Bone marrow (tissue), 2 donors: ENCODE results near the gene TENT4B.

Source experiments
- DNase-seq, 2 donors: peaks; one replicate each; lab custom pipeline; 2025; lab: John Stamatoyannopoulos, UW

TENT4B gene

DNA sequence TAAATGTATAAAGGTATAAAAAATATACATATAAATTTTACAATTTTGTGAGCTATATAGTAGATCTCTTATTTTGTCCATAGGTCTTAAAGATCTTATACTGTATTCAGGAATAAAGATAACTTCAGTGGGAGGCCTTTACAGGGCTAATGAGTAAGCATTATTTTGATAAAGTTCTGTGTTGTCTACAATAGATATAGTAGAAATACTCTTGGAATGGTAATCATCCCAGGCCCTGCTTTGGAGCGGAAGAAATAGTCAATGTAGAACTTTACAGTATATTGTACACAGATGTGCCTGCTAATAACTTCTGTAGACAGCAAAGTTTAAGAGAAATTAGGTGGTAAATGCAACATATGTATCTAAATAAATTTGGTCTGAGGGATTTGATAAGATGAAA, 42.6 kb downstream of the TENT4B start:
- no peak for DNase-seq

DNA sequence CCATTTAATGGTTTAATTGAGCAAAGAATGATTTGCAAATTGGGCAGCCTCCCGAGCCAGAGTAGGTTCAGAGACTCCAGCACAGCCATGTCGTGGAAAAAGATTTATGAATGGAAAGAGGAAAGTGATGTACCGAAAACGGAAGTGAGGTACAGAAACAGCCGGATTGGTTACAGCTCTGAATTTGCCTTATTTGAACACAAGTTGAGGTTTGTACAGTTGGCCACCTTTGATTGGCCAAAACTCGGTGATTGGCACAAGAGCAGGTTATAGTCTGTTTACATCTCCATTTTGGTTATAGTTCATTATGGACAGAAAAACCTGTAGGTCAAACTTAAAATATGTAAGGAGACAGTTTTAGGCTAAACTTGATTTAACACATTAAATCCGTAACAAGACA, 44.5 kb downstream of the TENT4B start:
- no peak for DNase-seq

DNA sequence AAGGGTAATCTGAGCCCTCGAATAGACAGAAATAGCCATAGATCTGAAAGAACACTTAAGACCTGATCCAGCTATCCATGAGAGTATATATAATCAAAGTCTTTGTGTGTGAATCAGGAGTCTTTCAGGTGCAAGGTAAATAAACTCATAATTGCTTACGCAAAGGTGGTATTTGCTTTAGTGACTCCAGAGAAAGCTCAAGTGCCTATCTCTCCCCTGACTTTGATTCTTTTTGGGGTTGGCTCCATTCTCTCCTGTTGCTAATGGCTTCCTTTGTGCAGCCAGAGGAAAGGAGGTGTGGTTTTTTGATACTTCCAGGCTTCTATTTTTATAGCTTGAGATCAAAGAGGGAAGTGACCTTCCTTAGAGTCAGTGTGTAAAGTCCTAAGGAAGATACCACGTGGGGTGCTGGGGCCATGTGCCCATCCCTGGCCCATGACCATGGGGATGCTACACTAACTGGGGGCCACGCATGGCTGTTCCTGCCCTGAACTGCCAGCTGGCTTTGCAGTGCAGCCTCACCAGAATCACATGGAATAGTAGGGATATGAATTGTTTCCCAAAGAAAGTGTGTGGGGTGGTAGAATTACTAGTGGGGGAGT, 45.8 kb downstream of the TENT4B start:
- DNase-seq = no peak

DNA sequence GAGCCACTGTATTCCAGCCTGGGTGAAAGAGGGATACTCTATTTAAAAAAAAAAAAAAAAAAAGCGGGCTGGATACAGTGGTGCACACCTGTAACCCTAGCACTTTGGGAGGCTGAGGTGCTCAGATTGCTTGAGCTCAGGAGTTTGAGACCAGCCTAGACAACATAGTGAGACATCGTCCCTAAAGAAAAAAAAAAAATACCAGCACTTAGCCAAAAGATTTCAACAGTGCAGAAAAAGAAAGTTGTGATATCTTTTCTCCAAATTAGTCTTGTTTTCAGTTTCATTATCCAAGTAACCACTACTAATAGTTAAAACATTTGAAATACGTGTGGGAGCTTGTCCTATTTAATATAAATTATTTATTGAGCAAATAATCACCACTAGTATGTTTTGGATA, 48.7 kb downstream of the TENT4B start:
- peak in 1 of 2 donors; percentile 18 for DNase-seq

DNA sequence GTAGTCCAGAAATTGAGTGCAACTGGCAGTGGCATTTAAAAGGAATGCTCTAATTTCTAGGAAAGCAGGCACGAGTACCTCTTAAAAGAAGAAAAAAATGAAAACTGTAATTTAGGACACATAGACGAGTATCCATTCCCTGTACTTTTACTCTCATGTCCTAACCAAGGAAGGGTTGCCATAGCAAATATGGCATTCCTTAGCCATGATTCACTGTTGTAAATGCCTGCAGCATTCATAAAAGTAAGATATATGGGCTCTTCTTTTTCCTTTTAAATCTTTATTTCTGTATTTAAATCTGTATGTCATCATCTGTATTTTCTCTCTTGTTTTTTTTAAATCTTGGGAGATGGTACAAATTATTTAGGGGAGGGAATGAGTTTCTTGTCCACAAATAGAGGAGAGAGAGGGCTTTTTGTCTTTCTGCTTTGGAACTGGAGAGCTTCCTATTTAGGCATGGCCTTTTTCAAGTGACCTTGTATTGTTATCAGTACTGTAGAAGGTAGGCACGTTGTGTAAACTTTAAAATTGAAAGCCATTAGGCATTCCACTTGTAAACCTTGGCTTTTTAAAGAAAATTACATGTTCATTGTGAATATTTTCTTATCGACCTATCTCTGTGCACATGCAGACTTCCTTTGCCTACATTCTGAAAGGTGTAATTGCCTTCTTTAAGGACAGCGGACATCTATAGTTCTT, 50.0 kb downstream of the TENT4B start:
- DNase-seq = no peak

DNA sequence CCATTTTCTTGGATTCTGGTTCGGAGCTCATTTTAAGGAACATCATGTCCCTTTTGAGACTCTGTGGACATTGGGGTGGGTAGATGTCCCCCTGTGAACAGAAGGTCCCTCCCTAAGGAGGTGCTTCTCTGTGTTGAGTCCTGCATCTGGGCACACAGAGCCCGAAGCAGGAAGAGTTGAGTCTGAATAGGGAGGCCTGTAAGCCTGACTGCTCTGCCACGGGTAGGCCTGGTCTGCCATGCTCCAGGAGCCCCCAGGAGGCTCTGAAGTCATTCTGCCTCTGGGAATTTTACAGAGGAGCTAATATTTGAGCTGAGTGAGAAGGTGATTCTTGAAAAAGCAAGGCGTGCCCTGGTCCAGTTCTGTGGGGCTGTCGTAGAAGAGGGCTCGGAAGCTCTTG, 50.6 kb downstream of the TENT4B start:
- DNase-seq = no peak

DNA sequence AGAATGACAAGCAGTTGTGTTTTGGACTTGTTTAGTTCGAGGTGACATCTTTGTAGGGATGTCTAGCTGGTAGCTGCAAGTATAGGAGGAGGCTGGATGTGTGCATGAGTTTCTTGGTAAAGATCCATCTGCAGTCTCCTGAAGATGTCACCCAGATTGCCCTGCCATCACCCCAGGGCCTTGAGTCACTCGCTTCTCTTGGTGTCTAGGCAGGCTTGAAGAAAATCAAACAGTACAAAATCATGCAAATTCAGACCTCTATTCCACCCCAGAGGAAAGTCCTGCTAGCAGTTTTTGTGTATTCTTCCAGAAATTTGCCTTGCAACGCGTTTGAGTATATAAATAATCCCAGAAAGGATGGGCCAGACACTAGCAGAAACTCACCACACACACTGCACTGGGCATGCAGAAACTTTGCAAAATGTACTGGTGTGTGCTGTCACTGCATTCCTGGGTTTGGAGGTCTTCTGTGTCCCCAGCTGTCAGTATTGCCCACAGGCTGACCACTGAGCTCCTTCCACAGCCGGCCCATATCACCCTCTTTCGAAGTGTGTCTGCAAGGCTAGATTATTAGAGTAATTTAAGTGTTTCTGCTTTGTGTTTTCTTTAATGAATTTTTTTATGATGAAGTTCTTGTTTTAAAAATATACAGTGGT, 51.5 kb downstream of the TENT4B start:
- DNase-seq = no peak

DNA sequence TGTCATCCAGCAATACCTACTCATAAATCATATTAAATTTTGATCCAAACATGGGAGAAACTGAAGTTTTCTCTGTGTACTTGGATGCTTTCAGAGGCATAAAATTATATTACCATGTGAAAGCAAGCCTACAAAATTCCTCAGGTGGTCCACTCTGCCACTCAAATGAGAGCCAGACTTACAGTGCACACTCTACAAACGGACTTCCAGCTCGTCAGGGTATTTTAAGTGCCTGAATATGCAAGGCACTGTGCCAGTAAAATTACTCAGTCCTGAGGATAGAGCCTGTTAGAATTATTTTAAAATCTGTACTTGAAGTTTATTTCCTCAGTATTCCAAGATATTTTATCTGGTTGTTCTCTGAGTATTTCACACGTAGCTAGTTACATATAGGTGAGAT, 54.5 kb downstream of the TENT4B start:
- DNase-seq = no peak

DNA sequence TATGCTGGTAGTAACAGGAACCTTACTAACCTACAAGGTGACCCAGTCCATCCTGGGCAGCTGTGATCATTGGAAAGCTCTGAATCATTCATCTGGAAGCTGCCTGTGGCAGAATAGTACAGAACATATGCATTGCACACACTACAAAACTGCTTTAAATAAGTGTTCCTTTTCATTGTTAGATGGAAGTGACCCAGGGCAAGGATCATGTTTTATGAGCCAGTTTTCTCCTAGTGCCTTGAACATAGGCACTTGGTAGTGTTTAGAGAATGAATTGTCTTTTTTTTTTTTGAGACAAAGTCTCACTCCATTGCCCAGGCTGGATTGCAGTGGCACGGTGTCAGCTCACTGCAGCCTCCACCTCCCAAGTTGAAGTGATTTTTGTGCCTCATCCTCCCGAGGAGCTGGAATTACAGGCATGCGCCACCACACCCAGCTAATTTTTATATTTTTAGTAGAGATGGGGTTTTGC, 55.4 kb downstream of the TENT4B start:
- no peak for DNase-seq

DNA sequence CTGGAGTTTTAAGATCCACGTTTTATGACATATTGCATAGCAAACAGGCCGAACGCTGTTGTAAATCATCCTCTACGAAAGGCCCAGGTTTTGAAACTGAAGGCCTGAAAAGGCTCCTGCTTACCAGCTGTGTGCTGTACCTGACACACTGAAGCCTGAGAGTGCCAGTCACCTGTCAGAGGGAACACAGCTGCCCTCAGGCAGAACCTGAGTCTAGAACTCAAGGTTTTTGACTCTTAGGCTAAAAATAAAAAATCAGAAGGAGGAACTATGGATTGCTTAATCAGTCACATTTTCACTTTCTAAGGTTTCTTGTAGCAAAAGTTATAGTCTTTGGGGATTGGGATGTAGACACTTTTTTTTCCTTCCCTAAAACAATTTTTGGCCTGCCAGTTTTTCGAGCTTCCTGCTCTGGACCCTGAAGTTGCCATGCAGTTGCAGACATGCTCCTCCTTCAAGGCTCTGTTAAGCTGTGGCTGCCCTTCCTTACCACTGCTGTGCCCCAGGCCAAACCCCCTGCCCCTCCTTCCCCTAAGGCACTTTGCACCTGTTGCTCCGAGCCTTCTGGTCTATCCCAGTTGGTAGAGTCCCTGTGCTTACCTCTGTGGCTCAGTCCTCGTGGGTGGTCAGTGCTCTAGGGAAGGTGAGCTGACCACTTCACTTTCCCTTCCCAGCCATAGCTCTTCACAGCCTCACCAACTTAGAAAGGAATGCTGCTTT, 56.6 kb downstream of the TENT4B start:
- DNase-seq = peak in 1 of 2 donors; percentile 8

DNA sequence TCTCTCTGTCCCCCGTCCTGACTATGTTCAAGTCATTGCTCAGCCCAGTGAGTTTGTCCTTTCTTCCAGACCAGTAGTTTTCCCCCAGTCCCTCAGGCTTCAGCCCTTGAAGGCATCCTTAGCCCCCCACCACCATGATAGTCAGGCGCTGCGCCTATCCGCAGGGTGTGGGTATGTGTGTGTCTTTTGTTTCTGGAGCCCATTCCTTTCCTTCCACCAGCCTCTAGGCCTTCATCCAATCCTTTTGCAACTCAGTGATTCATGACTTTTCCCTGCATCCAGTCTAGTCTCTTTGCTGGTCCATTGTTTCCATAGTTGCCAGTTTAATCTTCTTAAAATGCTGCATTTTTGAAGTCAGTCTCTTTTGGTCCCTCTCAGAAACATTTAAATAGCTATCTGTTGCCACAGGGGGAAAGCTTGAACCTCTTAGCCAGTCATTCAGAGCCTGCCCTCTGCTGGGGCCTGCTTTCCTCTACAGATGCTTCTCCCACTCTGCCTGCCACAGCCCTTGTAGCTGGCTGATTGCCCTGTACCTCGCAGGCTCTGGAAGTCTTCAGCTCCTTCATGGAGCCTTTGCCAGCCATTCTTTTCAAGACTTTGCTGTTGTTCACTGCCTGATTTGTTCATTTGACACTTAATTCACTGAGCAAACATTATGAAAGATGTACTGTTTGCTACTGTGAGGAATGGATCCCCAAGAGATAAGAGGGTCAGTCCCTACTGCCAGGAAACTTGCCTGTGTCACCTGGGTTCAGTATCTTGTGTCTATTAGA, 57.3 kb downstream of the TENT4B start:
- DNase-seq = peak in 1 of 2 donors; percentile 83

DNA sequence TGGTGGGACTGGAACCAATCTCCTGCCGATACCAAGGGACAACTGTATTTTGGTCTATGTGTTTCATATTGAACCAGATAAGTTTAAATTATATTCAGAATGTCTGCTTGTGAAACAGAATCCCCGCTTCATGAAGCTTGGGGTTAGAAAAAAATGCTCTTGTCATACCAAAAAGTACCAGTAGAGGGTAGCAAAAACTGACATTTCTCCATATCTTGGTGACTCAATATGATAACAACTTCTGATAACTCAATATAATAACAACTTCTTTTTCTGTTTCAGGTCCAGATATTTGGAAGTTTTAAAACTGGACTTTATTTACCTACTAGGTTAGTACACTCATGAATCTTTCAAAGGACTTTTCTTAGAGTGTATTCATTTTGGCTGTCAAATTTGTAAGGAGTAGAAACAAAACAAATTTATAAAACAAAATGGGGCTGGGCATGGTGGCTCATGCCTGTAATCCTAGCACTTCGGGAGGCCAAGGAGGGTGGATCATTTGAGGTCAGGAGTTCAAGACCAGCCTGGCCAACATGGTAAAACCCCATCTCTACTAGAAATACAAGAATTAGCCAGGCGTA, 60.9 kb downstream of the TENT4B start:
- DNase-seq = peak in 1 of 2 donors; percentile 63

DNA sequence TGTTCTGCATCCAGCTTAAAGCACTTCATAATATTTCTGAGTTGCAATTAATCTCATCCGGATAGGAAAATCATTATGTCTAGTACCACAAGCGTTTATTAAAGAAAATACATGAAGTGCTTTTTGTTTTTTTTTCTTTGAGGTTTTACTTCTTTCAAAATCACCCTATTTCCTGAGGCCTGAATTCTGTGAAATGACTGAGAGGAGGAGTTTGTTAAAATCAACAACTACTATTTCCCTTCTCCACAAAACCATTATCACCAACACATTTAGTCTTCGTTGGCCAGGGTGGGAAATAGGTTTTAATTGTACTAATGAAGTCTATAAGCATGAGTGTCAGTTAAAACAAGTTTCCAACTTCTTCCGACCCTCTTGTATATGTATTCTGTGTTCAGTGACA, 62.6 kb downstream of the TENT4B start:
- no peak for DNase-seq

DNA sequence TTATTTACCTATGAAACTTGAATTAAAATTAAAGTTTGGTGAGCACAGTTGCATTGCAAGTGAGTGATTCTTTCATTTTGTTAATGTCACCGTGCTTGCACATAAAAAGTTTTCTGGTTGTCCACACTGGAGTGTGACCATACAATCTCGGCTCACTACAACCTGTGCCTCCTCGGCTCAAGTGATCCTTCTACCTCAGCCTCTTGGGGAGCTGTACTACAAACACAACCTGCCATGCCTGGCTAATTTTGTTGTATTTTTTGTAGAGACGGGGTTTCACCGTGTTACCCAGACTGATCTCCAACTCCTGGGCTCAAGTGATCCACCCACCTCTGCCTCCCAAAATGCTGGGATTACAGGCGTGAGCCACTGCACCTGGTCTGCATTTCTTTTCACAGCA, 63.1 kb downstream of the TENT4B start:
- DNase-seq = no peak

DNA sequence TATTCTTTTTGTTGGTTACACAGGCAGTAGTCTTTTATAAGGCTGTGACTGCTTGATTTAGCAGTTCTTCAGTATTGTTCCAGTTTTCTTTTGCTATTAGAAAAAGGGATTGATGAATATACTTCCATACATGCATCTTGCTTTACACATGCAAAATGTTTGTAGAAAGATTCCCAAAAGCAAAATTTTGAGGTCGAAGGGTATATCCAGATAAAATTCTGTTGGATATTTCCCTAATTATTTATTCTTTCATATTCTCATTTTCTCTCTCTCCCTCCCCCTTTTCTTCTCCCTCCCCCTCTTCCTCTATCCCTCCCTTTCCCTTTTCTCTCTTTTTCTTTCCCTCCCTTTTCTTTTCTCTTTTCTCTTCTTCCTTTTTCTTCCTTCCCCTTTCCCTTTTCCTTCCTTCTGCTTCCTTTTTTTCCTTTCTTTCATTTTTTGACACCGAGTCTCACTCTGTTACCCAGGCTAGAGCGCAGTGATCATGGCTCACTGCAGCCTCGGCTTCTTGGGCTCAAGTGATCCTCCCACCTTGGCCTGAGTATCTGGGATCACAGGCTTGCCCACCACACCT, 66.4 kb downstream of the TENT4B start:
- DNase-seq = no peak

DNA sequence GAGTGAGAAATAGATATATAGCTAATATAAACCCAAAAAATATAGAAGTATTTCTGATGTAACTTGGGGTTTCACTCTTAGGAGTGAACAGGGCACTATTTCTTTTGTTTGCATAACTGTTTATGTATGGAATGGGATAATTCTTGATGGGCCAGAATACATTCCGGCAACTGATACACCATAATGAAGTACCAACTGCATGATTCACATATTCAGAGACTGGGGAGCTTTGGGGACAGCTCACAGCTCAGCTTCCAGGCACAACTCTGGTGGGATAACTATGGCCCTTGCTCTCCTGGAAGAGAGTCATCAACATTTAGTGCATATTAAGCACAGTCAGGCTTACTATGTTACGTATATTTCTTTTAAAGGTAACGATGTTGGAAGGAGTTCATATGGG, 71.2 kb downstream of the TENT4B start:
- no peak for DNase-seq

DNA sequence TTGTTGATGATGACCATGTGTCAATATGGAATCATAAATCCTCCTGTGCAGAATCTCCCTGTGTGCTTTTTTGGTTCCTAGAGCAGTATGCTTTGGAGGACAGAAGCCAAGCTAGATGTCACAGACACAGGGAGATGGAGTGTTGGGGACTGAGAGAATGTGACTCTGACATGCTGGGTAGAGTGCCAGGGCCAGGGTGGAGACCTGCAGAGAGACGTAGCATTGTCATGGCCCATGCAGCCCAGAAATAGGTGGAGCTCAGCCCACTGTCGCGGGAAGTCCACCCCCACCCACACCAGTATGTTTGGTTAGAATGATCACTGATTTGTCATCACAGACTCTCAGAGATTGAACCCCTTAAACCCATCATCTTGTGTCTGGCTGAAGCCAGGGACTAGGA, 74.0 kb downstream of the TENT4B start:
- no peak for DNase-seq

DNA sequence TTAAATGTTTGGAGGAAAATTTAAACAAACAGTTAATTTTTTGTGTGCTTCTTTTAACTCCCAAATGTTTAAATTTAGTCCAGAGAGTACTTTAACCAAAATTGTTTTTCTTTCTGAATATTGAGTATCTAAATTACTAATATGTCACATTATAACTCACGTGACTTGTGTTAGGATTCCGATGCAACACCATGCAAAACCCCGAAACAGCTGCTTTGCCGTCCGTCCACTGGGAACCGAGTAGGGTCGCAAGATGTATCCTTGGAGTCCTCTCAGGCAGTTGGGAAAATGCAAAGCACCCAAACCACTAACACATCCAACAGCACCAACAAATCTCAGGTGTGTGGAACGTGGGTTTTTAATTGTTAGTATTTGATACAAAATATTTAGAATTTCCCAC, 74.6 kb downstream of the TENT4B start:
- no peak for DNase-seq

DNA sequence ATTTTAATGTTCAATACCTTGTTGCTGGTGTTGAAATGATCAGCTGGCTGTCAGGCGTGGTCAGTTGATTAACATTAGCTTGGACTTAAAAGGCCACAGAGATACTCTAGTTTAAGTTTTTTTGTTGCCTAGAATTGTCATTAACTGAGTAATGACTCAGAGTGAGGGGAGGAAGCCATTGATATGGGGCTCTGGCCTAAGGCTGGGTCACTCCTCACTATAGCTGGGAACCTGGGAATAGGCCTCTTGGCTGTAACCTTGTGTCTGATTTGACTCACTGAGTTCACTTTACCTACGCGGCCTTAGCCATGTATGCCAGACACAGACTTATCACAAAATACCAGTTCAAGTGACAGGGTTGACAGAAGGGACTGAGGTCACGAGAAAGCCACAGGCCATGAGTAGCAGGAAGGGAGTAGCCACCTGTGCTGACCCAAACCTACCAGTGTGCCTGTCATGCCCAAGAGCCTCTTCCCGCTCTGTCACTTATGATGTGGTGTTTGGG, 75.3 kb downstream of the TENT4B start:
- no peak for DNase-seq

DNA sequence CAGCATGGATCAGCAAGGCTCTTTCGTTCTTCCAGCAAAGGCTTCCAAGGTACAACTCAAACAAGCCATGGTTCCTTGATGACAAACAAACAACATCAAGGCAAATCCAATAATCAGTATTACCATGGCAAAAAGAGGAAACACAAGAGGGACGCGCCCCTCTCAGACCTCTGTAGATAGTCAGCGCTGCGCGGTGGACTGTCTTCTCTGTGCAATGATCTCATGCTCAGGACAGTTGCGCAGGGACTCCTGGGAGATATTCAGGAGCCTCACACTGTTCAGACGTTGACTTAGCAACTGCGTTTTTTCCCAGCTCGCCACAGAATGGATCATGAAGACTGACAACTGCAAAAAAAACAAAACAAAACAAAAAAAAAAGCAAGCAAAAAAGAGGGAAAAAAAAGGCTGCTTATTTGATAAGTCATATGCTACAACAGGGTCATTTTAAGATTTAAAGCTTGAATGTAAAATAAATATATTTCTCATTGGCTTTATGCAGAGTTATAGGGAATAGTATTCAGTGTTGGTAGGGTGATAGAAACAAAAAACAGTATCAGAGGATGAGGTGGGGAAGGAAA, 76.1 kb downstream of the TENT4B start:
- DNase-seq = no peak
